HG03135 (cell line): ENCODE measurements around the gene SLC39A11.
"Not testable (repeated sequence)": the region's sequence is repeated elsewhere in the genome, so short reads cannot be mapped to it uniquely, and the experiment has no call there.

ENCODE experiments used
- ATAC-seq: cut with Tn5 transposase; IDR thresholded peaks from one replicate; pipeline ENCODE4 v1.9.1; 2021; ENCODE audit warnings: mild to moderate bottlenecking, moderate library complexity; ENCODE audit not compliant: unreplicated experiment

The SLC39A11 gene

GRCh38 chr17:72771734-72772133, 320.8 kb downstream of the SLC39A11 start:
- no peak for ATAC-seq

GRCh38 chr17:72766761-72767356, 325.6 kb downstream of the SLC39A11 start:
- ATAC-seq: no peak

- ATAC-seq: no peak
These were observed 326.9 kb downstream of the SLC39A11 start for GRCh38 chr17:72765368-72766153.

DNA sequence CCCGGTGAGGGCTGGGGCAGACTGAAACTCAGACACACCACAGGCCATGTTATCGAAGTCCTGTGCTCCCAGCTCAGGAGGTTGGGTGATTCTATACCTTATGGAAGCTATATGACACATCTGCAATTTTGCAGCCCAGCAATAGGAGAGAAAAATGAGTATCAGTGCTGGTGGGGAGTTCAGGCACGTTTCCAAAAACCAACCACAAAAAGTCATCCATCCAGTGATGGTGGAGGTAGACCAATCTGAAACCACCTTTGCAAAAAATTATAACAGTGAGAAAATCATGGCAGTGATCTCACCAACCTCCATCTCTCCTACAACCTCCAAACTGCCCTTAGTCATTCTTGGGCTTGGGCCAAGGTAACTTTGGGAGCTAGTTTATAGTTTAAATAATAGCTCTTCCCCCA, 327.9 kb downstream of the SLC39A11 start:
- ATAC-seq: no peak

GRCh38 chr17:72763981-72764380, 328.5 kb downstream of the SLC39A11 start:
- ATAC-seq: no peak

- ATAC-seq: not testable (repeated sequence)
These were observed 330.5 kb downstream of the SLC39A11 start for GRCh38 chr17:72761893-72762575.

GRCh38 chr17:72761431-72761830, 331.1 kb downstream of the SLC39A11 start:
- no peak for ATAC-seq

GRCh38 chr17:72760368-72760767, 332.1 kb downstream of the SLC39A11 start:
- ATAC-seq: no peak

DNA sequence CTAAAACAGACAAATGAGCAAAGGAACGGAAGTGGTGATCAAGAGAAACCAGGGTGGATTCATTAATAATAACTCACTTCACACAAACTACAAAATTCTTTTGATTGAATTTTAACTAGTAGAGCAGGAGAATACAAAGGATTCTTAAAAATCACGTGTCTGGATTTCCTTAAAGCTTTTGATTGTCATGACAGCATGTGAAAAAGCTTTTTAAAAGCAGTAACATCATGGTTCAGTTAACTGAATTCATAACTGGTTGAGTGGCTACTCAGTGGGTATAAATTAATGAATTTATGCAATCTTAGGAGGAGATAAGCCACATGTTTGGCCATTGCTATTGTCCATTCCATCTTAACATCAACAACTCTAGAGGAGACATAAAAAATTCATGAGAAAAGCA, 333.2 kb downstream of the SLC39A11 start:
- ATAC-seq: no peak

- ATAC-seq: no peak
These were observed 336.2 kb downstream of the SLC39A11 start for GRCh38 chr17:72756256-72756655.

DNA sequence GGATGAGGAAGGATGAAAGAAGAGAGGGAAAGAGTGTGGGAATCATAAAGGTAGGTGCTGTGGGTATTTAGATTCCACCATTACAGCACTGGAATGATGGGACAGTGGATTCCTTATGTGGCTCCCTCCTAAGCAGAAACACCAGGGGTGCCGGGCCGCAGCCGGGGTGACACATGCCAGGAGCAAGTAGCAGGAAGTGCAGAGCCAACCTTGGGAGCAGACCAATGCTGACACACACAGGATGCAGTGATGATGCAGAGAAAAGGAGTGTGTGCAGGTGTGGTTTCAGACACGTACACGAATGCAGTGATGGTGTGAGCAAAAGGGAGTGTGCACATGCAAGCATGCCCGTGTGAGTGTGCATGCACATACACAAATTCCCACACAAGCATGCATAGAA, 338.0 kb downstream of the SLC39A11 start:
- no peak for ATAC-seq

DNA sequence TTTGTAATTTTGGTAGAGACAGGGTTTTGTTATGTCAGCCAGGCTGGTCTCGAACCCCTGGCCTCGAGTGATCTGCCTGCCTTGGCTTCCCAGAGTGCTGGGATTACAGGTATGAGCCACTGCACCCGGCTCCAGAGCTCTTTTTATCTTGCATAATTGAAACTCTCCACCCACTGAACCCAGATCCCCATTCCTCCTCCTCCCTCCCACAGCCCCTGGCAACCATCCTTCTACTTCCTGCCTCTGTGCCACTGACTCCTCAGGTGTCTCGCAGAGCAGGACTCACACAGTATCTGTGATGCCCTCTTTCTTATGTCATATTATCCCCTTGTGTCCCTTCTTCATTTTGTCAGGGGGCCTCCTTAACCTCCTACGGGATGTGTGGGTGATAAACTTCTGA, 340.7 kb downstream of the SLC39A11 start:
- ATAC-seq: no peak

- no peak for ATAC-seq
These were observed 343.3 kb downstream of the SLC39A11 start for GRCh38 chr17:72749119-72749572.

DNA sequence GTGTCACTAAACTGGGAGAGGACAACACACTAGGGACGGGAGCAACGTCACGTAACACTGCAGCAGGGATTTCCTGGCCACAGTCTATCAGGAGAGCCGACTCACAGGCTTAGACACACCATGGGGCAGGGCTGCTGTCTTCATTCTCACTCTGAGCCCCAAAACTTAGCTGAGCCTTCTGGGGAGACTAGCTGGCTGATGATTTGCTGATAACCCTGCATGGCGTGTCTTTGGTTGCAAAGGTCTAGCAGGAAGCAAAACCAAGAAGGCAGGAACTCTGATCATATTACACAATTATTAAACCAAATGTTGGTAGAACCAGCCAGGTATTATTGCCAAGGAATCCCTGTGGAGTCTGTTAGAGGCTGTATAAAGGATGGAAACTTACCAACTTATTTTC, 345.0 kb downstream of the SLC39A11 start:
- no peak for ATAC-seq

GRCh38 chr17:72745241-72745640, 347.2 kb downstream of the SLC39A11 start:
- ATAC-seq: no peak

DNA sequence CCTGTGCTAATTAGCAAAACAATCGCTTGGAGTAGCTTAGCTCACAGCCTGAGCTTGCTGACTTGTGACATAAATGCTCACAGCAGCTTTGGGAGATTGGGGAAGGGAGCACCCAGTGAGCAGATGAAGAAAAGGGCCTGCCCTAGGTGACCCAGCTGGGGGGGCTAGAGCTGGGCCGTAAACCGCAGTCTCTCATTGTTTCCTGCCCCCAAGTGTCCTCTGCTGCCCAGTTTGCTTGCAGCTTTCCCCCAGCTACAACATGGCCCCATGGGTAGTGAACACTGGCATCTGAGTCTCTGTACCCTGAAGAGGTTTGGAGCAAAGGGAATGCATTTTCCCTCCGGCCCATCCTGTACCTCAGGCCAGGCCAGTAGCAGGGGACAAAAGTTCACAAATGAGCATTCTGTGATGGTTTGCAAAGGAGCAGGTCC, 349.4 kb downstream of the SLC39A11 start:
- no peak for ATAC-seq

DNA sequence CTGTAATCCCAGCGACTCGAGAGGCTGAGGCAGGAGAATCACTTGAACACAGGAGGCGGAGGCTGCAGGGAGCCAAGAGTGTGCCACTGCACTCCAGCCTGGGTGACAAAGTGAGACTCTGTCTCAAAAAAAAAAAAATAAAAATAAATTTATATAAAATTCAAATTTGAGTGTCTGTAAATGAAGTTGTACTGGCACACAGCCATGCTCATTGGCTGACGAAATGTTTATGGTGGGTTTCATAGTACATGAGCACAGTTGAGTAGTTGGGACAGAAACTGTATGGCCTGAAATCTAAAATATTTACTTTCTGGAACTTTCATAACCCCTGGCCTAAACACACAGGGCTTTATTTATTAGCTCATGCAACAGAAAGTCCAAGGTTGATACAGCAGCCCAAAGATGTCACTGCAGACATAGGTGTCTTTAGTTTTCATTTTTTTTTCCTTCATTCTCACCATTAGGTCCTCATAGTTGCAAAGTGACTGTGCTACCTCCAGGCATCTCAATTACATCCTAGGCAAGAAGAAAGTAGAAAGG, 355.3 kb downstream of the SLC39A11 start:
- no peak for ATAC-seq

- ATAC-seq: no peak
These were observed 356.9 kb downstream of the SLC39A11 start for GRCh38 chr17:72735592-72735991.

- ATAC-seq: no peak
These were observed 357.4 kb downstream of the SLC39A11 start for GRCh38 chr17:72735048-72735447.

- ATAC-seq: no peak
These were observed 357.9 kb downstream of the SLC39A11 start for GRCh38 chr17:72734613-72735012.

GRCh38 chr17:72733619-72734282, 358.7 kb downstream of the SLC39A11 start:
- no peak for ATAC-seq
